Erythroblast (primary cell): ENCODE results near the gene PYROXD2.

Experiments used
- GATA1 ChIP-seq: IDR thresholded peaks from 2 replicates; pipeline ENCODE4 v1.6.1; 2011; ENCODE audit warnings: low read depth, mild to moderate bottlenecking, control low read depth, low read length, moderate library complexity
- POLR2A ChIP-seq: IDR thresholded peaks from 2 replicates; pipeline ENCODE4 v1.6.1; 2011; ENCODE audit warnings: mild to moderate bottlenecking, low read length

- TF ChIP-seq POLR2A (no peak), GATA1 (no peak)
Measured at GRCh38 chr10:98420786-98421185, 5.8 kb upstream of the PYROXD2 start.
